ENCODE measurements around the gene SIDT1.

The SIDT1 gene

DNA sequence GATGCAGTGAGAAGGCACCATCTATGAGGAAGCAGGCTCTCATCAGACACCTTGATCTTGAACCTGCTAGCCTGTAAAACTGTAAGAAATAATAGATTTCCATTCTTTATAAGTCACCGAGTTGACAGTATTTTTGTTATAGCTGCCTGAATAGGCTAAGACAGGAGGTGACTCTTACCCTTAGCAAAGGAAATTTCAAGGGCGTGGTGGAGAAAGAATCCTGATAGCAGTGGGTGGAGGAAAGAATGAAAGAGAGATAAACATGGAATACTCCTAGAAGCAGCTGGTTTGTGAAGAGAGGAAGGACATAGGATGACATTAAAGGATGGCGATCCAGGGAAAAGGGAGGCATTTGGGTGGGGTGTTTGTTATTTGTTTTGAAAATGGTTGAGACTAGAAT lies 41.4 kb downstream of the SIDT1 start:
- no peaks in the 10 kb centered on the region for H3F3A ChIP-seq (ENCODE audit: low read depth)
- no peaks in the 10 kb centered on the region for H3K4me1 ChIP-seq (ENCODE audit: insufficient read depth, low read length, poor library complexity, severe bottlenecking)
- no peaks in the 10 kb centered on the region for H4K20me1 ChIP-seq (ENCODE audit: insufficient read depth, low read length, poor library complexity, severe bottlenecking)
- H3K4me3 ChIP-seq (ENCODE audit: low read length, poor library complexity, severe bottlenecking) = no peak overlapping the region
- no peak overlapping the region for H3K4me2 ChIP-seq (ENCODE audit: low read depth, low read length, poor library complexity, severe bottlenecking)
- H3K79me2 ChIP-seq (ENCODE audit: insufficient read depth, low read length) = no peaks in the 10 kb centered on the region
- H2AFZ ChIP-seq (ENCODE audit: low read length) = no peak overlapping the region
- no peak overlapping the region for H3K9ac ChIP-seq (ENCODE audit: low read depth, low read length, poor library complexity, severe bottlenecking)
- TF ChIP-seq, protein P1, sequence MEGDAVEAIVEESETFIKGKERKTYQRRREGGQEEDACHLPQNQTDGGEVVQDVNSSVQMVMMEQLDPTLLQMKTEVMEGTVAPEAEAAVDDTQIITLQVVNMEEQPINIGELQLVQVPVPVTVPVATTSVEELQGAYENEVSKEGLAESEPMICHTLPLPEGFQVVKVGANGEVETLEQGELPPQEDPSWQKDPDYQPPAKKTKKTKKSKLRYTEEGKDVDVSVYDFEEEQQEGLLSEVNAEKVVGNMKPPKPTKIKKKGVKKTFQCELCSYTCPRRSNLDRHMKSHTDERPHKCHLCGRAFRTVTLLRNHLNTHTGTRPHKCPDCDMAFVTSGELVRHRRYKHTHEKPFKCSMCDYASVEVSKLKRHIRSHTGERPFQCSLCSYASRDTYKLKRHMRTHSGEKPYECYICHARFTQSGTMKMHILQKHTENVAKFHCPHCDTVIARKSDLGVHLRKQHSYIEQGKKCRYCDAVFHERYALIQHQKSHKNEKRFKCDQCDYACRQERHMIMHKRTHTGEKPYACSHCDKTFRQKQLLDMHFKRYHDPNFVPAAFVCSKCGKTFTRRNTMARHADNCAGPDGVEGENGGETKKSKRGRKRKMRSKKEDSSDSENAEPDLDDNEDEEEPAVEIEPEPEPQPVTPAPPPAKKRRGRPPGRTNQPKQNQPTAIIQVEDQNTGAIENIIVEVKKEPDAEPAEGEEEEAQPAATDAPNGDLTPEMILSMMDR (conservative IDR thresholded peaks at IDR 0.05; ENCODE audit: low read length) = no peak
- no peak for TF ChIP-seq EZH2phosphoT487 (IDR thresholded peaks at IDR 0.05; ENCODE audit: borderline replicate concordance)
- H3K9me2 ChIP-seq (replicated peaks; ENCODE audit: low read depth, low read length) = no peaks in the 10 kb centered on the region
- H3K27me3 ChIP-seq (ENCODE audit: insufficient read depth, low read length, poor library complexity, severe bottlenecking) = no peaks in the 10 kb centered on the region
- no peaks in the 10 kb centered on the region for H3K36me3 ChIP-seq (ENCODE audit: insufficient read depth, low read length)
- no peaks in the 10 kb centered on the region for H3K9me3 ChIP-seq (ENCODE audit: insufficient read depth, low read depth, low read length)

DNA sequence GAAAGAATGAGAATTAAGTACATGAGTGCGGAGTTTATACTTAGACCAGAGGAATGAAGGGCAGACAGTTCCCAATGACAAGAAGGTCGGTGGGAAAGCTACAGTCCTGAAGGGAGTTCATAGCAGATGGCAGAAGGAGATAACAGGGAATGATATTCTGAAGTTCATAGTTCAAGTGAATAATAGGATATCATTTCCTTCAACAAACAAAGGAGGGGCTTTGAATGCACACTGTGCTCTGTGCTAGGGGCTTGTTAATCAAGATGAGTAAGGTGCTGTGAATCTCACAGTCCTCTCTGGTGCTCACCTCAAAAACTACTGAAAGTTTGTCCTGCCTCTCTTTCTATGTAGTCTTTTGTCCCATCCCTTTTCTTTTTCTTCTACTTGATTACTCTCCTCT lies 41.9 kb downstream of the SIDT1 start:
- H3K36me3 ChIP-seq (ENCODE audit: insufficient read depth, low read length) = no peaks in the 10 kb centered on the region
- H4K20me1 ChIP-seq (ENCODE audit: insufficient read depth, low read length, poor library complexity, severe bottlenecking) = no peaks in the 10 kb centered on the region
- H3K79me2 ChIP-seq (ENCODE audit: insufficient read depth, low read length) = no peaks in the 10 kb centered on the region
- H3K9me3 ChIP-seq (ENCODE audit: insufficient read depth, low read depth, low read length) = no peaks in the 10 kb centered on the region
- H3K9me2 ChIP-seq (replicated peaks; ENCODE audit: low read depth, low read length) = no peaks in the 10 kb centered on the region
- no peak overlapping the region for H3K9ac ChIP-seq (ENCODE audit: low read depth, low read length, poor library complexity, severe bottlenecking)
- TF ChIP-seq, protein P1 (conservative IDR thresholded peaks at IDR 0.05; ENCODE audit: low read length) = no peak
- TF ChIP-seq EZH2phosphoT487 (IDR thresholded peaks at IDR 0.05; ENCODE audit: borderline replicate concordance) = no peak
- H2AFZ ChIP-seq (ENCODE audit: low read length) = no peak overlapping the region
- H3K4me3 ChIP-seq (ENCODE audit: low read length, poor library complexity, severe bottlenecking) = no peak overlapping the region
- no peaks in the 10 kb centered on the region for H3F3A ChIP-seq (ENCODE audit: low read depth)
- no peaks in the 10 kb centered on the region for H3K4me1 ChIP-seq (ENCODE audit: insufficient read depth, low read length, poor library complexity, severe bottlenecking)
- no peak overlapping the region for H3K4me2 ChIP-seq (ENCODE audit: low read depth, low read length, poor library complexity, severe bottlenecking)
- H3K27me3 ChIP-seq (ENCODE audit: insufficient read depth, low read length, poor library complexity, severe bottlenecking) = no peaks in the 10 kb centered on the region

DNA sequence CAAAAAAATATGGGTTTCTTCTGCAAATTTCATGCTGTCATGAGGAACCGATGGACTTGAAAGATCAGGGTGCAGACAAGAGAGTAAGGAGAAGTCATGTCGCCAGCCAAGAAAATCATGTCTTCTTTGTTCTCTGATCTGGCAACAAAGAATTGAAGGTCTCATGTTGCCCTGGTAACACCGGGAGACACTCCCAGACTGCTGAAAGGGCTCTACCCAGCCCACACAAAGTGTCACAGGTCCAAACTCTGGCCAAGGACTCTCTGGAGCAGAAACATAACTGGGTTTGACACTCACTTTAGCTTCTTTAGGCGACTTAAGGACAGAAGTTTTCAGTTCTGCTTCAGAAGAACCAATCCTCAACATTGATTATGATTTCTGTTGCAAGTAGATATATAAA lies 42.9 kb downstream of the SIDT1 start:
- Histone ChIP-seq H4K20me1 (ENCODE audit: insufficient read depth, low read length, poor library complexity, severe bottlenecking) (no peaks in the 10 kb centered on the region), H3K9me3 (ENCODE audit: insufficient read depth, low read depth, low read length) (no peaks in the 10 kb centered on the region), H3K36me3 (ENCODE audit: insufficient read depth, low read length) (no peaks in the 10 kb centered on the region), H3F3A (ENCODE audit: low read depth) (no peaks in the 10 kb centered on the region), H3K27me3 (ENCODE audit: insufficient read depth, low read length, poor library complexity, severe bottlenecking) (no peaks in the 10 kb centered on the region), H3K9ac (ENCODE audit: low read depth, low read length, poor library complexity, severe bottlenecking) (no peak overlapping the region), H3K9me2 (replicated peaks; ENCODE audit: low read depth, low read length) (no peaks in the 10 kb centered on the region), H2AFZ (ENCODE audit: low read length) (no peak overlapping the region), H3K4me2 (ENCODE audit: low read depth, low read length, poor library complexity, severe bottlenecking) (no peak overlapping the region), H3K79me2 (ENCODE audit: insufficient read depth, low read length) (no peaks in the 10 kb centered on the region), H3K4me1 (ENCODE audit: insufficient read depth, low read length, poor library complexity, severe bottlenecking) (no peaks in the 10 kb centered on the region), H3K4me3 (ENCODE audit: low read length, poor library complexity, severe bottlenecking) (no peak overlapping the region)
- TF ChIP-seq, protein P1 (conservative IDR thresholded peaks at IDR 0.05; ENCODE audit: low read length) = no peak
- no peak for TF ChIP-seq EZH2phosphoT487 (IDR thresholded peaks at IDR 0.05; ENCODE audit: borderline replicate concordance)
